LNCAP (cell line): Measurements from ENCODE around the gene OR2AJ1.

Experiments used
- CTCF ChIP-seq: fragments of 450-650 bp; IDR thresholded peaks from 2 replicates; pipeline ENCODE4 v1.5.1; 2017; ENCODE audit warnings: mild to moderate bottlenecking

Gene OR2AJ1

GRCh38 chr1:247905910-247906503 lies 18.7 kb upstream of the OR2AJ1 start:
- TF ChIP-seq CTCF, result no peak

GRCh38 chr1:247906504-247907047 lies 18.1 kb upstream of the OR2AJ1 start:
- TF ChIP-seq CTCF, result no peak

GRCh38 chr1:247908766-247909165 lies 15.9 kb upstream of the OR2AJ1 start:
- no peak for TF ChIP-seq CTCF

- no peak for TF ChIP-seq CTCF
Measured at GRCh38 chr1:247913786-247914185, 10.9 kb upstream of the OR2AJ1 start.

- no peak for TF ChIP-seq CTCF
Measured at GRCh38 chr1:247914941-247915662, 9.6 kb upstream of the OR2AJ1 start.

GRCh38 chr1:247919952-247920351 lies 4.7 kb upstream of the OR2AJ1 start, which contains the start of gene OR2T8:
Gene OR2T8 (plus strand): TSS chr1:247920252. CDS start chr1:247921018, 766 bp downstream.
- TF ChIP-seq CTCF, result no peak

GRCh38 chr1:247923941-247924340 lies 748 bp upstream of the OR2AJ1 start:
- TF ChIP-seq CTCF, result no peak
